ENCODE measurements around the gene ARHGEF7. TPM values are rescaled to one million over a fixed set of nuclear protein-coding genes. Genes with fewer than 3 reads are reported as not detected.

The ARHGEF7 gene
- total and polyA plus RNA-seq, 8 donors = 11.6 to 126 (median 49.7) TPM

DNA sequence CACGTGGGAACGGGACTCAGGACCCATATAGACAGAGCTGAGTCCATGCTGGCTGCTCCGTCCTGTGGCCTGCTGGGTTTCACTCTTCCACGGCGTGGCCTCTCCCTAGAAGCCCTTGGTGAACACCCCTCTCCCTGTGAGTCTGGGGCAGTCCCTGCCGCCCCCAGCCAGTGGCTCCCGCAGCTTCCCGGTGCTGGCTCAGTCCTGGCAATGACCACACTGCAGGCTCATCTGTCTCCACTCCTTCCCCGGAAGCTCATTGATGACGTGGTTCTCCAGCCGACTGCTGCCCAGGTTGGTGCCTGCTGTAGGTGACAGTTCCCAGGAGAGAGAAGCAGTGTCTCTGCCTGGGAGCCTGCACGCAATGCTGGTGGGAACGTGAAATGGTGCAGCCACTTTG lies 203.3 kb downstream of the ARHGEF7 start:
- TF ChIP-seq, protein P1, sequence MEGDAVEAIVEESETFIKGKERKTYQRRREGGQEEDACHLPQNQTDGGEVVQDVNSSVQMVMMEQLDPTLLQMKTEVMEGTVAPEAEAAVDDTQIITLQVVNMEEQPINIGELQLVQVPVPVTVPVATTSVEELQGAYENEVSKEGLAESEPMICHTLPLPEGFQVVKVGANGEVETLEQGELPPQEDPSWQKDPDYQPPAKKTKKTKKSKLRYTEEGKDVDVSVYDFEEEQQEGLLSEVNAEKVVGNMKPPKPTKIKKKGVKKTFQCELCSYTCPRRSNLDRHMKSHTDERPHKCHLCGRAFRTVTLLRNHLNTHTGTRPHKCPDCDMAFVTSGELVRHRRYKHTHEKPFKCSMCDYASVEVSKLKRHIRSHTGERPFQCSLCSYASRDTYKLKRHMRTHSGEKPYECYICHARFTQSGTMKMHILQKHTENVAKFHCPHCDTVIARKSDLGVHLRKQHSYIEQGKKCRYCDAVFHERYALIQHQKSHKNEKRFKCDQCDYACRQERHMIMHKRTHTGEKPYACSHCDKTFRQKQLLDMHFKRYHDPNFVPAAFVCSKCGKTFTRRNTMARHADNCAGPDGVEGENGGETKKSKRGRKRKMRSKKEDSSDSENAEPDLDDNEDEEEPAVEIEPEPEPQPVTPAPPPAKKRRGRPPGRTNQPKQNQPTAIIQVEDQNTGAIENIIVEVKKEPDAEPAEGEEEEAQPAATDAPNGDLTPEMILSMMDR (IDR thresholded peaks at IDR 0.05) = no peak
- TF ChIP-seq POLR2AphosphoS5 (IDR thresholded peaks at IDR 0.05) (no peak), EP300 (IDR thresholded peaks at IDR 0.05) (no peak), POLR2A (IDR thresholded peaks at IDR 0.05) (no peak)
- Histone ChIP-seq H3K4me1 (no peaks in the 10 kb centered on the region), H3K36me3 (peaks cover 0 to 21% (median 12%) of the 10 kb centered on the region in 4 donors), H3K27ac (no peak overlapping the region), H3K4me3 (no peak overlapping the region), H3K27me3 (no peaks in the 10 kb centered on the region), H3K9me3 (peaks cover 0 to under 1% (median 0%) of the 10 kb centered on the region in 4 donors)
- whole genome bisulfite sequencing, 5 donors = 69 to 93% (median 76%) methylated on average over 11 to 13 of the region's 13 CpGs
- intact Hi-C loops (cut with DNase I; ENCODE audit: low total_unique reads) = no loop called here
- DNase-seq = no peak

- Histone ChIP-seq H3K36me3 (peaks cover 0 to 21% (median 12%) of the 10 kb centered on the region in 4 donors), H3K4me3 (no peak overlapping the region), H3K27me3 (no peaks in the 10 kb centered on the region), H3K9me3 (no peaks in the 10 kb centered on the region), H3K4me1 (no peaks in the 10 kb centered on the region), H3K27ac (no peak overlapping the region)
- intact Hi-C loops (cut with DNase I; ENCODE audit: low total_unique reads) = no loop called here
- no peak for TF ChIP-seq EP300 (IDR thresholded peaks at IDR 0.05)
- TF ChIP-seq POLR2AphosphoS5 (IDR thresholded peaks at IDR 0.05) = no peak
- no peak for TF ChIP-seq POLR2A (IDR thresholded peaks at IDR 0.05)
- TF ChIP-seq, protein P1 (IDR thresholded peaks at IDR 0.05) = no peak
- WGBS, 5 donors = 90 to 95% (median 93%) methylated on average over 12 of the region's 12 CpGs
- DNase-seq = no peak
Observed at GRCh38 chr13:111319521-111319920, 204.4 kb downstream of the ARHGEF7 start.

DNA sequence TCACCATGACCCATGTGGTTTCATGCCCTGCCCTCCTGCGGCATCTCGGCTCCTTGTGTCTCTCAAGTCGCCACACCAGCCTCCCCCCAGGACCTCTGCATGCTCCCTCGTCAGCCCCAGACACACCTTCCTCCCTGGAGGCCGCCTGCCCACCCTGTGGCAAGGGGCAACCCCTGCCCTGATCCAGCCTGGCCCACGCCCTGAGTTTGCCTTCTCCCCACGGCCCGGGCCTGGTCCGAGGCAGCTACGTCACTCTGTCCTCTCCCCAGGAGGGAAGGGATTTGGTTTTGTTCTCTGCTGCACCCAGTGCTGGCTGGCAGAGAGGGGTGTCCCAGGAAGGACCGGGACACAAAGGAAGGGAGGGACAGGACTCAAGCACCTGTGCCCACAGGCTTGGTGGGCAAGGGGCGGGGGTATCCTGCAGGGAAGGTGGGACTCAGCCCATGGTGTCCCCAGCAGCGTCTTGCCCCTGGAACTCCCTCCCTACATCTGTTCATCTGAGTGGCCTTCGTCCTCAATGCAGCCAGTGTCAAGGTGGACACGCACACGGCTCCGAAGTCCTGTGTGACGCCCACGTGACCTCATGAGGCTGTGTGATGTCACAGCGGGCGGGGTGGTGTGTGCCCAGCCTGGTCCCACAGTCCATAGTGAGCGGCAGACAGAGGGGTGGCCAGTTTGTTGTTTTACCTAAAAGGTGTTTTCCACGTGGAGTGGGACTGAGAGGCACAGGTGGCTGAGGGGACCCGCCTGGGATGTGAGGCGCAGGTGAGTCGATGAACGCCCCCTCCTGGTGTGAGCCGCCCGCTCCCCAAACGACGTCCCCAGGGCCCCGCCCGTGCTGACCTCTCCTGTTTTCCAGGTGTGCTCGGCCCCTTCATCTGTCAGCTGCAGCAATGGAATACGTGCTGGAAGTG lies 205.1 kb downstream of the ARHGEF7 start, which contains the start of gene TEX29:
TSS of gene TEX29 (plus strand) at position 645 of the 914 bp plus-strand sequence. CDS start at position 894, 249 bp downstream.
- 57 to 64% (median 63%) methylated on average over 15 to 35 of the region's 35 CpGs for WGBS, 5 donors
- Histone ChIP-seq H3K27ac (no peak within 1 kb of the TSS), H3K36me3 (peaks cover 0 to 21% (median 12%) of the 10 kb centered on the region in 4 donors), H3K27me3 (no peaks in the 10 kb centered on the region), H3K9me3 (no peaks in the 10 kb centered on the region), H3K4me1 (no peaks in the 10 kb centered on the region), H3K4me3 (no peak within 1 kb of the TSS)
- TF ChIP-seq EP300 (IDR thresholded peaks at IDR 0.05) = no peak
- no peak for TF ChIP-seq POLR2AphosphoS5 (IDR thresholded peaks at IDR 0.05)
- intact Hi-C loops (cut with DNase I; ENCODE audit: low total_unique reads) = no loop called here
- DNase-seq = no peak

- peaks cover 0 to 3% (median 0%) of the 10 kb centered on the region in 4 donors for H3K36me3 ChIP-seq
- H3K4me1 ChIP-seq = no peaks in the 10 kb centered on the region
- no peak overlapping the region for H3K27ac ChIP-seq
- peak in 1 of 2 donors; percentile 17 for DNase-seq
- no peak for TF ChIP-seq POLR2AphosphoS5 (IDR thresholded peaks at IDR 0.05)
- TF ChIP-seq, protein P1 (IDR thresholded peaks at IDR 0.05) = no peak
- no peak for TF ChIP-seq EP300 (IDR thresholded peaks at IDR 0.05)
- TF ChIP-seq POLR2A (IDR thresholded peaks at IDR 0.05) = no peak
- H3K9me3 ChIP-seq = no peaks in the 10 kb centered on the region
- WGBS, 5 donors = 85 to 94% (median 88%) methylated on average over 12 to 19 of the region's 19 CpGs
- no peaks in the 10 kb centered on the region for H3K27me3 ChIP-seq
- intact Hi-C loops (cut with DNase I; ENCODE audit: low total_unique reads) = no loop called here
- no peak overlapping the region for H3K4me3 ChIP-seq
Observed at GRCh38 chr13:111322001-111322915, 207.1 kb downstream of the ARHGEF7 start.

All from stomach (tissue), 9 donors.